Inferior parietal cortex (tissue), 1 donor: ENCODE data around the gene BDKRB2.

ENCODE experiments used
- DNase-seq: peaks from one replicate; pipeline ENCODE4 v3.0.0-alpha.2; 2016; ENCODE audit errors: extremely low spot score

BDKRB2 gene

DNA sequence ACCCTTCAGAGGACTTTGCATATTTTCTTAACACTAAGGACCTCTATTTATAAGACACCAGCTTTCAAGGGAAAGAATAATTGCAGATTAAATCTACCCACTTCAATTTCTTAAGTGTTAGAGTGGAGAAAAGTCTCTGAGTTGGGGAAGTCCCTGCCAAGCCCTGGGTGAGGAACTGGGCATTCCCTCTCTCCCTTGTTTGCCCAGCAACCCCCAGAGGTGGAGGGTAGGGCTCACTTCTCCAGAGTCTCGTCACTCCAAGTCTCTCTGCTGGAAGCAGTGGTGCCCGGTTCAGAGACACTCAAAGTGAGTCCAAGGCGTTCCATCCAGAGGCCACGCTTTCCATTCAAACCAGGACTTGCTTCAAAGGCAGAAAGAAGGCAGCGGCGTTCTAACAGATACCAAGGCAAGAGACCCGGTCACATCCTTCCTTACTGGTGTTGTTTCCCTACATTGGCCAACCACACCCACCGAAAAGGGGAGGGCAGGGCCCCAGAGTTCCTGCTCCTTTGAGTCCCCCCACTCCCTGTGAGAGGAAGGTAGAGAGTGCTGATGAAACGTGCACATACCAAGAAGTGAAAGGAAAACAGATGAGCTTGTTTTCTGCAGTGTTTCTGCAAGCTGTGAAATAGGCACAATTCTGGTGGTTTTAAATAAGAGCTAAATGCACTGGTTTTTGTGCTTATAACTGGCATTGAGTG is 6.1 kb upstream of the BDKRB2 start:
- no peak for DNase-seq

GRCh38 chr14:96201157-96201556 is 3.5 kb upstream of the BDKRB2 start:
- no peak for DNase-seq

- DNase-seq = no peak
Measured at GRCh38 chr14:96201965-96202364, 2.7 kb upstream of the BDKRB2 start.

DNA sequence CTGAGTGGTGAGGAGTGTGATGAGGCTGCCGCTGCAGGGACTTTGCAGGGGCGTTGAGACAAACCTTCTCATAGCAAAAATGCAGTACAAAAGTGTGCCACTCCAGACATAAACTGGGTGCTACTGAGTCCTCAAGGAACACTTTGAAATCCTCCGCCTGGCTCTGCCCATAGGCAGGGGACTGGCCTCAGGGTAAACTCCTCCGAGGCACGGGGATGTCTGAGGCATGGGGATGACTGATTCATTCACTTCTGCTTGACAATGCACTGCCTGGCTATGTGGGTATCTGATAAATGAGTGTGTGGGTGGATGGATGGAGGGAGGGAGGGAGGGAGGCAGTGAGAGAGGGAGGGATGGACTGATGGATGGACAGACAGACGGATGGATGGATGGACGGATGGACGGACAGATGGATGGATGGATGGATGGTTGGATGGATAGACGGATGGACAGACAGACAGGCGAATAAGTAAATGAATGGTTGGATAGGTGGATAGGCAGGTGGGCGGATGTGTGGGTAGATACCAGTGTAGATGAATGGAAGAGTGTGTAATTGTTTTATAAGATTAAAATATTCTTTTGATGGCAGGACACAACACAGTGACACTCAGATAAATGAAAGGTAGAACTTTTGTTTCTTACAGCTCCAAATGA is 2.1 kb upstream of the BDKRB2 start:
- no peak for DNase-seq

GRCh38 chr14:96203116-96203515 is 1.5 kb upstream of the BDKRB2 start:
- DNase-seq = no peak

DNA sequence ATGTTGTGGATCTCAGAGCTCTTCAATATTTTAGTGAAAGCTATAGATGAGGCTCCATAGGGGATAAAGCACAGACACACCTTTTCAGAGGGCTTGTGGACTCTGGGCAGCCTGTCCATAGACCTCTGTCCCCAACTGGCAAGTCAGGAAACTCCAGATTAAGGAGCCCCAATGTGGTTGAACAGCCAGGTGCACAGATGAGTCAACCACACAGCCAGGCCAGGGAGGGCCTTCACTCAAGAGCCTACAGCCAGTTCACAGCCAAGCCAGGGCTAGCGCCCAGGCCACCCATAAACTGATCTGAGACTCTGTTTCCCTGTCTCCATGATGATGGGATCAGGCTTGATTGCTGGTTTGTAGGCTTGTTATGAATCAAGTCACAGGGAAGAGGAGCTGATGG is 1.0 kb upstream of the BDKRB2 start:
- no peak for DNase-seq

- no peak for DNase-seq
Measured at GRCh38 chr14:96205059-96205977, 679 bp downstream of the BDKRB2 start.

GRCh38 chr14:96205978-96206360 is 1.3 kb downstream of the BDKRB2 start:
- DNase-seq = no peak

- DNase-seq = no peak
Measured at GRCh38 chr14:96206461-96206860, 1.8 kb downstream of the BDKRB2 start.

GRCh38 chr14:96207686-96208085 is 3.0 kb downstream of the BDKRB2 start:
- no peak for DNase-seq

GRCh38 chr14:96208739-96209138 is 4.1 kb downstream of the BDKRB2 start:
- no peak for DNase-seq

GRCh38 chr14:96212140-96212539 is 7.5 kb downstream of the BDKRB2 start:
- no peak for DNase-seq

GRCh38 chr14:96212896-96213295 is 8.3 kb downstream of the BDKRB2 start:
- DNase-seq = no peak

- DNase-seq = no peak
Measured at GRCh38 chr14:96213871-96214465, 9.3 kb downstream of the BDKRB2 start.

- DNase-seq = no peak
Measured at GRCh38 chr14:96214793-96215192, 10.2 kb downstream of the BDKRB2 start.

GRCh38 chr14:96215452-96216244 is 11.0 kb downstream of the BDKRB2 start:
- DNase-seq = no peak

DNA sequence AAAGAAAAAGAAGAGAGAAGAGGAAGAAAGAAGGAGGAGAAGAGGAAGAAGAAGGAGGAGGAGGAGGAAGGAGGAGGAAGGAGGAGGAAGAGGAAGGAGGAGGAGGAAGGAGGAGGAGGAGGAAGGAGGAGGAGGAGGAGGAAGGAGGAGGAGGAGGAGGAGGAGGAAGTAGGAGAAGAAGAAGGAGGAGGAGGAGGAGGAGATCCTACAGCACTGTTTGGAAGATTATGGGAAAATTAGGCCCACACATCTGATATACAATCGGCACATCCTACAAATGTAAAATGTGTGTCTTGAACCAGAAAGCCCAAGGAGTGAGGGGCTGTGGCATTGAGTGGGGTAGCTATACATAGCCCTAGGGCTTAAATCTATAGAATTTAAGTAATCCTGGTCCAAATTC is 12.0 kb downstream of the BDKRB2 start:
- DNase-seq = no peak

GRCh38 chr14:96217376-96217913 is 12.8 kb downstream of the BDKRB2 start:
- no peak for DNase-seq

DNA sequence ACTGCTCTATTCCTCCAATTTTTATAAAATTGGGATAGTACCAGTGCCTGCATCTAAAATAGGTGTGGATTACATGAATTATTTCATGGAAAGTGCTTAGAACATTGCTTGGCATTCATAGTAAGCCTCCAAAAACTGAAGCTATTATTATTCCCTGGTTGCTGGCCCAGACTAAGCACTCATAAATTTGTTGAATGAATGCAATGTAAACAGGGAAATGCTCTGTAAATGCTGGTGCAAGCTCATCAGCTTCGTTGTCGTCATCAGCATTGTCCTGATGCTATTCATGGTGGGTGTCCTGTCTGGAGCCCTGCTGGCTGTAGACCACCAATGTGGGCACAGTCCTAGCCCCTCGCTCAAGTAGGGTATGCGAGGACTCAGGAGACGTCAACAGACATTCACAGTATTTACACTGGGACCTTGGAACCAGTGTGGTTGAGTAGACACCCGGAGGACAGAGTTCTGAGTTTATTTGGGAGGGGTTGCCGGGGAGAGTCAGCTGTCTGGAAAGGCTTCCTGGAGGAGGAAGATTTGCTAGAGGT is 16.5 kb downstream of the BDKRB2 start:
- no peak for DNase-seq

- DNase-seq = no peak
Measured at GRCh38 chr14:96221841-96222240, 17.2 kb downstream of the BDKRB2 start.
